NB4 (cell line): Measurements from ENCODE around the gene SLC39A12.

Experiments used
- DNase-seq: peaks from one replicate; pipeline ENCODE4 v3.0.0; 2010; ENCODE audit warnings: low read depth
- H3K4me3 ChIP-seq: one replicate; pipeline ENCODE4 v1.5.1; 2011; ENCODE audit warnings: mild to moderate bottlenecking, low read depth, low read length, moderate library complexity
- MYC ChIP-seq: IDR thresholded peaks from 2 replicates; pipeline ENCODE4 v1.6.1; 2011; ENCODE audit warnings: low read depth, low read length
- POLR2A ChIP-seq: IDR thresholded peaks from 2 replicates; pipeline ENCODE4 v1.6.1; 2011; ENCODE audit warnings: mild to moderate bottlenecking; ENCODE audit not compliant: insufficient read length; ENCODE audit errors: extremely low read depth
- TF ChIP-seq, protein P1 (sequence below): IDR thresholded peaks from one replicate; pipeline ENCODE4 v1.5.1; 2012; ENCODE audit warnings: low read depth, low read length
- TF ChIP-seq, protein P2 (sequence below): IDR thresholded peaks from 2 replicates; pipeline ENCODE4 v1.6.1; 2011; ENCODE audit warnings: low read depth, low read length

The SLC39A12 gene

DNA sequence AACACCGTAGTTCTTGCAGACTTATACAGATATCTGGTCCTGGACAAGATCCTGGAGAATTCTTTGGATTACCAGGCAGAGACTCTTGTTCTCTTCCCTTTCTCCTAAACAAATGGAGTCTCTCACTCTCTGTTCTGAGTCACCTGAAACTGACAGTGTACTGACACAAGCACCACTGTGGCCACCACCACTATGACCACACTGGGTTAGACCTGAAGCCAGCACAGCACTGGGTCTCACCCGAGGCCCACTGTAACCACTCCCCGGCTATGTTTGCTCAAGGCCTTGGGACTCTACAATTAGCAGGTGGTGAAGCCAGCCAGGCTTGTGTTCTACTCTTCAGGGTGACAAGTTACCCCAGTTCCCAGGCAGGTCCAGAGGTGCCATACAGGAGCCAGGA is 22.8 kb downstream of the SLC39A12 start:
- DNase-seq = no peak
- no peak overlapping the region for H3K4me3 ChIP-seq
- TF ChIP-seq, protein P1, sequence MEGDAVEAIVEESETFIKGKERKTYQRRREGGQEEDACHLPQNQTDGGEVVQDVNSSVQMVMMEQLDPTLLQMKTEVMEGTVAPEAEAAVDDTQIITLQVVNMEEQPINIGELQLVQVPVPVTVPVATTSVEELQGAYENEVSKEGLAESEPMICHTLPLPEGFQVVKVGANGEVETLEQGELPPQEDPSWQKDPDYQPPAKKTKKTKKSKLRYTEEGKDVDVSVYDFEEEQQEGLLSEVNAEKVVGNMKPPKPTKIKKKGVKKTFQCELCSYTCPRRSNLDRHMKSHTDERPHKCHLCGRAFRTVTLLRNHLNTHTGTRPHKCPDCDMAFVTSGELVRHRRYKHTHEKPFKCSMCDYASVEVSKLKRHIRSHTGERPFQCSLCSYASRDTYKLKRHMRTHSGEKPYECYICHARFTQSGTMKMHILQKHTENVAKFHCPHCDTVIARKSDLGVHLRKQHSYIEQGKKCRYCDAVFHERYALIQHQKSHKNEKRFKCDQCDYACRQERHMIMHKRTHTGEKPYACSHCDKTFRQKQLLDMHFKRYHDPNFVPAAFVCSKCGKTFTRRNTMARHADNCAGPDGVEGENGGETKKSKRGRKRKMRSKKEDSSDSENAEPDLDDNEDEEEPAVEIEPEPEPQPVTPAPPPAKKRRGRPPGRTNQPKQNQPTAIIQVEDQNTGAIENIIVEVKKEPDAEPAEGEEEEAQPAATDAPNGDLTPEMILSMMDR = no peak
- TF ChIP-seq MYC (no peak), POLR2A (no peak)
- TF ChIP-seq, protein P2, sequence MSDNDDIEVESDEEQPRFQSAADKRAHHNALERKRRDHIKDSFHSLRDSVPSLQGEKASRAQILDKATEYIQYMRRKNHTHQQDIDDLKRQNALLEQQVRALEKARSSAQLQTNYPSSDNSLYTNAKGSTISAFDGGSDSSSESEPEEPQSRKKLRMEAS = no peak

DNA sequence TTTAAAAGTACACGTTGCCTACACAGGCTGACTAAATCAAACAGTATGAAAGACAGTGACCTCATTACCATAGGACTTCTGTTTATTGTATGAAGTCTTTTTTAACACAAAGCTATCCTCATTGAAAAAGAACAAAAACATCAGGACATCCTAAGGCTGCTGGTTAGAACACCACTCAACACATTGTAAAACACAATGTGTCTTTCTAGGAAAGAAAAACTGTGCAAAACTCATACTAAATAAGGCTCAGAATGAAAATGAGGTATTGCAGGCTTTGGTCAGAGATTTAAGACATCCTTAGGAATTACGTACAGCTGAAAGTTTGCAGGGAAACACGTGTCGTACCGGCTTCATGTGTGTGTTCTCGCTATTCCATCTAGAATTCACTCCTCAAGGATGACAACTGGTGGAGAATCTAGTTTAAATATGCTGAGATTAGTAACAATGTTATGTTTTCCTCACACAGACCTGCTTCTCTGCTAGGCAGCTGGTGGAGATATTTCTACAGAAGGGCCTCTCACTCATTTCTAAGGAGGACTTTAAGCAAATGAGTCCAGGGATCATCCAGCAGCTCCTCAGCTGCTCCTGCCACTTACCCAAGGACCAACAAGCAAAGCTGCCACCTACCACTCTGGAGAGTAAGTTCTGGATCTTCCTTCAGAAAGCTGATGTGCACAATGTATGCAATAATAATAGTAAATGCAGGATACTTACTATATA is 29.3 kb downstream of the SLC39A12 start:
- DNase-seq = no peak
- H3K4me3 ChIP-seq = no peak overlapping the region
- TF ChIP-seq POLR2A (no peak), MYC (no peak)
- TF ChIP-seq, protein P1 = no peak
- TF ChIP-seq, protein P2 = no peak

DNA sequence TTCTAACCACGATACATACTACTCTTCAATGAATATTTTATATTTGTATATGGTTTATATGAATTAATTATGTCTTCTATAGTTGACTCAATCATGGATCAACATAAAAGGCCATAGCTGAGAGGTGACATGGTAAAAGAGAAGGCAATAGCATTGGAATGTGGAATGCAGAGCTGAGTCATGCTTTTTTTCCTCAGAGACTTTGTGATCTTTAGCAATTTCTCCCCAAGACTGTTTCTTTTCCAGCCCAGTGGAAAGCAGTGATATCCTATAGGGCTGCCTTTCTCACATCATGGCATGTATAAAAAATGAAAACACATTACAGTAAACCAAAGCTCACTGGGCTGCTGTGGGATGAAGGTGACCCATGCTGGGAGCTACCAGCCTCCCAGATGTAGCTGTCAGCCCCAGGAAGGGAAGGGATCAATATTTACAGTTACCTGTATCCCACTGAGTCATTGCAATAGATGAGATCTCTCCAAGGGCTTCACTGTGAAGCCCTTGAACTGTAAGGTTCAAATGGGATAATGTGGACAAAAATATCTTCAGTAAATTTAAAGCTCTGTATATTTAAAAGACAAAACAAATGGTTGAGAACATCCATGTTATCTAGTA is 30.2 kb downstream of the SLC39A12 start:
- no peak for DNase-seq
- TF ChIP-seq, protein P1 = no peak
- TF ChIP-seq, protein P2 = no peak
- TF ChIP-seq MYC (no peak), POLR2A (no peak)
- no peak overlapping the region for H3K4me3 ChIP-seq

DNA sequence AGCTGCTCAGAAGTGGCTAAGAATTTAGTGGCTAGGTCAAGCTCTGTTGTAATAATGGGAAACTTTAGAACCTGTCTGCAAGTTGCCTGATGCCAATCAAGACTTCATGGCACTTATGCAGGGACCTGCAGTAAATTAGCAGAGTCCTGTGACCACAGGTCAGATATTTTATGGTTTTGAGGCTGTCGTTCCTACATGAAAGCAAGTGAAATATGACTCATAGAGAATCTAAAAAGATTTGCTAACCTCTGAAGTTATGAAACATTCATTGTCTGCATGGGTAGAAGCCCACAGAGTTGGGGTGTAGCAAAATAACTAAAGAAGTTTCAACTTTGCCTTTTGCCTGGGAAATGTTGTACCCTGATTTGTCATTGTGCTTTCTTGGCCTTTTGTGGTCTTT is 32.3 kb downstream of the SLC39A12 start:
- TF ChIP-seq, protein P1 = no peak
- TF ChIP-seq MYC (no peak), POLR2A (no peak)
- H3K4me3 ChIP-seq = no peak overlapping the region
- peak; percentile 46 for DNase-seq

DNA sequence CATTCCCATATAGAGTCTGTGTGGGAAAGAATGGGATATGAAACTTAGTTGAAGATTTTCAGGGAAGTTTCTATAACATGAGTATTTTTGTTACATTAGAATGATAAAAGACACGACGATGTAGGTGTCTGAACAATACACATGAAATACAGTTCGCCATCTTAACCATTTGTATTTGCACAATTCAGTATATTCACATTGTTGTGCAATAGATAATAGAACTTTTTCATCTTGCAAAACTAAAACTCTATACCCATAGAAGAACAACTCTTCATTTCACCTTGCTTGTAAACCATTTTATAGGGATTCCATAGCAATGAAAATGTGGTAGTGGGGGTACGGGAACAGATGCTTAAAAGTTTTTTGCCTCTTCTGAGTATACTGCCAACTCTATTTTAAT is 32.8 kb downstream of the SLC39A12 start:
- no peak overlapping the region for H3K4me3 ChIP-seq
- TF ChIP-seq MYC = no peak
- TF ChIP-seq, protein P1 = no peak
- TF ChIP-seq, protein P2 = no peak
- TF ChIP-seq POLR2A = no peak
- DNase-seq = no peak
